Neuronal stem cell (in vitro differentiated cells): Measurements from ENCODE around the gene MAPT.
"Not testable (repeated sequence)": the region's sequence is repeated elsewhere in the genome, so short reads cannot be mapped to it uniquely, and the experiment has no call there.

Experiments used
- DNase-seq: peaks from one replicate; pipeline ENCODE4 v3.0.0-alpha.2; 2013; ENCODE audit warnings: low spot score
- H2AFZ ChIP-seq: one replicate; pipeline ENCODE4 v1.6.1; 2013; ENCODE audit warnings: mild to moderate bottlenecking, low read length, inconsistent platforms
- H2AK5ac ChIP-seq: 2 replicates; pipeline ENCODE4 v1.6.1; 2013; ENCODE audit warnings: low read depth, mild to moderate bottlenecking, inconsistent platforms, low read length, moderate library complexity, mixed read lengths
- H2BK120ac ChIP-seq: 2 replicates; pipeline ENCODE4 v1.6.1; 2013; ENCODE audit warnings: low read depth, mild to moderate bottlenecking, inconsistent platforms, low read length, moderate library complexity, mixed read lengths
- H2BK12ac ChIP-seq: one replicate; pipeline ENCODE4 v1.6.1; 2013; ENCODE audit warnings: low read length, inconsistent platforms
- H2BK15ac ChIP-seq: 2 replicates; pipeline ENCODE4 v1.6.1; 2013; ENCODE audit warnings: mild to moderate bottlenecking, low read length, inconsistent platforms, mixed read lengths
- H2BK5ac ChIP-seq: one replicate; pipeline ENCODE4 v1.6.1; 2013; ENCODE audit warnings: inconsistent platforms, mild to moderate bottlenecking, low read length, moderate library complexity
- H3K14ac ChIP-seq: one replicate; pipeline ENCODE4 v1.6.1; 2013; ENCODE audit warnings: low read length, inconsistent platforms
- H3K18ac ChIP-seq: 2 replicates; pipeline ENCODE4 v1.6.1; 2013; ENCODE audit warnings: low read length, inconsistent platforms
- H3K23ac ChIP-seq: 2 replicates; pipeline ENCODE4 v1.6.1; 2013; ENCODE audit warnings: low read depth, mild to moderate bottlenecking, mixed read lengths, low read length, inconsistent platforms; ENCODE audit not compliant: poor library complexity
- H3K27ac ChIP-seq: replicated peaks from 3 replicates; pipeline ENCODE4 v1.5.1; 2013; ENCODE audit warnings: low read length, inconsistent platforms
- H3K27me3 ChIP-seq, 3 experiments: 2 replicates each; pipeline ENCODE4 v1.6.1; 2013; ENCODE audit warnings: low read length in 3 of 3, mild to moderate bottlenecking in 2 of 3, inconsistent platforms in 1 of 3, low read depth in 1 of 3, mixed read lengths in 1 of 3, moderate library complexity in 1 of 3; ENCODE audit not compliant: control insufficient read depth in 3 of 3, insufficient read depth in 3 of 3
- H3K36me3 ChIP-seq, 2 donors: replicated peaks in 1 of 2; 2 replicates each; pipeline ENCODE4 v1.6.1; 2013; ENCODE audit warnings: low read length in 2 of 2; ENCODE audit not compliant: control insufficient read depth in 2 of 2, insufficient read depth in 2 of 2
- H3K4ac ChIP-seq: 2 replicates; pipeline ENCODE4 v1.6.1; 2013; ENCODE audit warnings: inconsistent platforms, mild to moderate bottlenecking, low read length, moderate library complexity
- H3K4me1 ChIP-seq, 2 donors: 1 replicate in 1 of 2; 2 replicates in 1 of 2; pipeline ENCODE4 v1.6.1; 2013; ENCODE audit warnings: low read length in 2 of 2, low read depth in 1 of 2; ENCODE audit not compliant: control insufficient read depth in 2 of 2, insufficient read depth in 1 of 2
- H3K4me2 ChIP-seq: one replicate; pipeline ENCODE4 v1.6.1; 2013; ENCODE audit warnings: mild to moderate bottlenecking, low read length, inconsistent platforms; ENCODE audit not compliant: insufficient read depth, poor library complexity, severe bottlenecking
- H3K4me3 ChIP-seq, 2 donors: 2 replicates each; pipeline ENCODE4 v1.5.1; 2013; ENCODE audit warnings: low read length in 2 of 2, mild to moderate bottlenecking in 2 of 2, inconsistent platforms in 1 of 2, moderate library complexity in 1 of 2
- H3K79me1 ChIP-seq: one replicate; pipeline ENCODE4 v1.6.1; 2013; ENCODE audit warnings: low read depth, mild to moderate bottlenecking, inconsistent platforms, low read length, moderate library complexity
- H3K9ac ChIP-seq: one replicate; pipeline ENCODE4 v1.6.1; 2013; ENCODE audit warnings: mild to moderate bottlenecking, low read depth, low read length, inconsistent platforms; ENCODE audit not compliant: poor library complexity
- H3K9me3 ChIP-seq, 2 donors: replicated peaks in 1 of 2; 2 replicates each; pipeline versions ENCODE3 to v1.6.1; 2013; ENCODE audit warnings: low read length in 2 of 2, mild to moderate bottlenecking in 2 of 2, inconsistent platforms in 1 of 2, low read depth in 1 of 2, mixed read lengths in 1 of 2, moderate library complexity in 1 of 2; ENCODE audit not compliant: control insufficient read depth in 2 of 2, insufficient read depth in 1 of 2
- H4K8ac ChIP-seq: one replicate; pipeline ENCODE4 v1.6.1; 2013; ENCODE audit warnings: low read depth, mild to moderate bottlenecking, inconsistent platforms, low read length, moderate library complexity
- H4K91ac ChIP-seq: one replicate; pipeline ENCODE4 v1.6.1; 2013; ENCODE audit warnings: low read length, low read depth, mild to moderate bottlenecking, inconsistent platforms; ENCODE audit not compliant: poor library complexity
- WGBS, 2 donors: extraction: QIAGEN DNeasy Blood & Tissue Kit; methylation state at CpG; one replicate each; pipeline ENCODE4 v1.1.7; 2013; ENCODE audit warnings: missing lambda C conversion rate in 2 of 2, mixed read lengths in 1 of 2; ENCODE audit not compliant: insufficient read length in 2 of 2, insufficient replicate concordance in 1 of 2; ENCODE audit errors: extremely low coverage in 2 of 2; 5-methylcytosine and 5-hydroxymethylcytosine counted together

MAPT gene

DNA sequence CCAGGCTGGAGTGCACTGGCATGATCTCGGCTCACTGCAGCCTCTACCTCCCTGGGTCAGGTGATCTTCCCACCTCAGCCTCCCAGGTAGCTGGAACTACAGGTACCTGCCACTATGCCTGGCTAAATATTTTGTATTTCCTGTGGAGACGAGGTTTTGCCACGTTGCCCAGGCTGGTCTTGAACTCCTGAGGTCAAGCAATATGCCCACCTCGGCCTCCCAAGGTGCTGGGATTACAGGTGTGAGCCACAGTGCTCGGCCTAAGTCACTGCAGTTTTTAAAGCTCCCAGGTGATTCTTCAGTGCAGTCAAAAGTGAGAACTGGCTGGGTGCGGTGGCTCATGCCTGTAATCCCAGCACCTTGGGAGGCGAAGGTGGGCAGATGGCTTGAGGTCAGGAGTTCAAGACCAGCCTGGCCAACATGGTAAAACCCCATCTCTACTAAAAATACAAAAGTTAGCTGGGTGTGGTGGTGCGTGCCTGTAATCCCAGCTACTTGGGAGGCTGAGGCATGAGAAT is 125.1 kb downstream of the MAPT start:
- H3K36me3 ChIP-seq, H2BK120ac ChIP-seq, H2AK5ac ChIP-seq, DNase-seq, H3K14ac ChIP-seq, H2BK15ac ChIP-seq, H2AFZ ChIP-seq, H4K91ac ChIP-seq, H3K4me1 ChIP-seq, H3K4ac ChIP-seq, H3K27me3 ChIP-seq, H2BK12ac ChIP-seq, H3K9me3 ChIP-seq, H3K4me3 ChIP-seq, H2BK5ac ChIP-seq, H3K27ac ChIP-seq, H3K79me1 ChIP-seq, H3K18ac ChIP-seq, H3K4me2 ChIP-seq, H3K23ac ChIP-seq, H3K9ac ChIP-seq: not testable (repeated sequence)
- no CpG with 5 or more reads among the region's 8 CpGs for WGBS, 2 donors
- H4K8ac ChIP-seq = peak overlapping the region; percentile 43

DNA sequence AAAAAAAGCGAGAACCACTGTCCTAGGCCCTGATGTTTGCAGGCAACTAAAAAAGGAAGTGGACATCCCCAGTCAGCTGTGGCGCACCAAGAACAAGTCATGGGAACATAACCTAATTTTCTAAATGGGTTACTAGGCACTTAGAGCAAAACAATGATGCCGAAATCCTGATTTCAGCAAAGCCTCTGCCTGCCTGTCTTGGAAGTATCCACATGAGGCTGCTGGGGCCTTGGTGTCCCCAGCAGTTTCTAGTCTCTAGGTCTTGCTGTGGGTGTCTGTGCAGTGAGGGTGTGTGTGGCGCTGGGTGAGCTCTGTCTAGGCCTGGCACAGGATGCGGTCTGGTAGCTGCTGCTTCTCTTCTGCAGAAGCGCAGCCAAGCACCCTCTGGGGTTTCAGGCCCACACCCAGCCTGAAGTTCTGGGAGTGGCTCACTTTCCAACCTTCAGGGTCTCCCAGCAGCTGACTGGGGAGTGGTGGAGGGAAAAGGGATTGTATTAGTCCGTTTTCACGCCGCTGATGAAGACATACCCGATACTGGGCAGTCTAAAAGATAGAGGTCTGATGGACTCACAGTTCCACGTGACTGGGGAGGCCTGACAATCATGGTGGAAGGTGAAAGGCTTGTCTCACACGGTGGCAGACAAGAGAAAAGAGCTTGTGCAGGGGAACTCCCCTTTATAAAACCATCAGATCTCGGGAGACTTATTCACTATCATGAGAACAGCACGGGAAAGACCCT is 125.8 kb downstream of the MAPT start:
- Histone ChIP-seq H3K23ac (no peak overlapping the region), H3K18ac (no peak overlapping the region), H2AFZ (no peak overlapping the region), H2BK120ac (no peak overlapping the region), H3K36me3 (peaks cover 1 to 14% of the 10 kb centered on the region in 2 donors), H3K79me1 (no peaks in the 10 kb centered on the region), H2AK5ac (no peak overlapping the region), H2BK5ac (no peak overlapping the region), H3K4me2 (no peak overlapping the region), H2BK12ac (no peak overlapping the region), H2BK15ac (no peak overlapping the region), H4K91ac (no peak overlapping the region), H3K14ac (no peak overlapping the region), H3K4me1 (peaks cover 0 to 11% of the 10 kb centered on the region in 2 donors), H3K27me3 (no peaks in the 10 kb centered on the region), H3K4ac (no peak overlapping the region), H3K9me3 (no peaks in the 10 kb centered on the region), H4K8ac (no peak overlapping the region), H3K27ac (no peak overlapping the region), H3K4me3 (no peak overlapping the region), H3K9ac (no peak overlapping the region)
- no CpG with 5 or more reads among the region's 14 CpGs for WGBS, 2 donors
- no peak for DNase-seq

DNA sequence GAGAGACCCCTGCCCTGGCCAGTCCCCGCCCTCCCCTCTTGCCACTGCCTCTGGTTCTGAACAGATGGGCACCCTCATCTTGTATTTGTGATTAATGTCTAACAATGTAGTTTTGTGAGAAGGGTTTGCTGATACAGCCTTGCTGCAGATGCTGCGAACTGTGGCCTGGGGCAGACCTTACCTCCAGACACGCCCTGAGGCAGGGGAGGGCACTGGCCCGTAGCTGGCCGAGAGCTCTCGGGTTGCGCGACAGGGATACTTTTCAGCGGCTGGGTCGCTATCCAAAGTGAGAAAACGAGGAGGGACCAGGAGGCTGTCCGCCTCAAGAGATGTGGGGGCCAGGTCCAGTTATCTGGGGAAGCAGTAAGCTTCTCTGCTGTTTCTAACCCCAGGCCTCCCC is 126.6 kb downstream of the MAPT start:
- no CpG with 5 or more reads among the region's 12 CpGs for WGBS, 2 donors

DNA sequence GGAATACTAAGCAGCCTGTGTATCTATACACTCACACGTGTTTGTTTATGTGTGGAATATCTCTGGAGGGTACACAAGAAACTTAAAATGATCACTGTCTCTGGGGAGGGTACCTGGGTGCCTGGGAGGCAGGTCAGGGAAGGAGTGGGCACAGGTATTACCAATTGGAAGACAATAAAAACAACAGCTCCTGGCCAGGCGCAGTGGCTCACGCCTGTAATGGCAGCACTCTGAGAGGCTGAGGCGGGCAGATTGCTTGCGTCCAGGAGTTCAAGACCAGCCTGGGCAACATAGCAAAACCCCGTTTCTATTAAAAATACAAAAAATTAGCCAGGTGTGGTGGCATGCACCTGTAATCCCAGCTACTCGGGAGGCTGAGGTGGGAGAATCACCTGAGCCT is 129.0 kb downstream of the MAPT start:
- not testable (repeated sequence) for DNase-seq, H3K9me3 ChIP-seq, H2BK120ac ChIP-seq, H3K4me2 ChIP-seq, H3K4me3 ChIP-seq, H2BK12ac ChIP-seq, H4K91ac ChIP-seq, H3K23ac ChIP-seq, H3K9ac ChIP-seq, H2BK5ac ChIP-seq, H3K27me3 ChIP-seq, H2AFZ ChIP-seq, H4K8ac ChIP-seq, H2AK5ac ChIP-seq, H3K18ac ChIP-seq, H3K79me1 ChIP-seq, H3K27ac ChIP-seq, H2BK15ac ChIP-seq, H3K14ac ChIP-seq, H3K4ac ChIP-seq
- WGBS, 2 donors = no CpG with 5 or more reads among the region's 7 CpGs
- H3K36me3 ChIP-seq = peaks cover 7 to 45% of the 10 kb centered on the region in 2 donors
- peaks cover 0 to 17% of the 10 kb centered on the region in 2 donors for H3K4me1 ChIP-seq

More for the DNA sequence above, 126.6 kb downstream of the MAPT start:
- Histone ChIP-seq H3K14ac (peak overlapping the region; percentile 47), H2BK12ac (no peak overlapping the region), H4K8ac (no peak overlapping the region), H3K18ac (no peak overlapping the region), H2AFZ (no peak overlapping the region), H2BK5ac (no peak overlapping the region), H3K36me3 (peaks cover 4 to 21% of the 10 kb centered on the region in 2 donors), H4K91ac (no peak overlapping the region), H3K23ac (no peak overlapping the region), H3K9me3 (peaks cover 0 to 2% of the 10 kb centered on the region in 2 donors), H3K27me3 (no peaks in the 10 kb centered on the region), H2BK120ac (no peak overlapping the region), H2AK5ac (peak overlapping the region; percentile 78), H3K27ac (no peak overlapping the region), H3K9ac (no peak overlapping the region), H2BK15ac (no peak overlapping the region), H3K4me2 (no peak overlapping the region), H3K4ac (no peak overlapping the region), H3K4me3 (no peak overlapping the region), H3K4me1 (peaks cover 0 to 15% of the 10 kb centered on the region in 2 donors), H3K79me1 (no peaks in the 10 kb centered on the region)
- no peak for DNase-seq
